Measurements from ENCODE around the gene PROM1.

Gene PROM1

DNA sequence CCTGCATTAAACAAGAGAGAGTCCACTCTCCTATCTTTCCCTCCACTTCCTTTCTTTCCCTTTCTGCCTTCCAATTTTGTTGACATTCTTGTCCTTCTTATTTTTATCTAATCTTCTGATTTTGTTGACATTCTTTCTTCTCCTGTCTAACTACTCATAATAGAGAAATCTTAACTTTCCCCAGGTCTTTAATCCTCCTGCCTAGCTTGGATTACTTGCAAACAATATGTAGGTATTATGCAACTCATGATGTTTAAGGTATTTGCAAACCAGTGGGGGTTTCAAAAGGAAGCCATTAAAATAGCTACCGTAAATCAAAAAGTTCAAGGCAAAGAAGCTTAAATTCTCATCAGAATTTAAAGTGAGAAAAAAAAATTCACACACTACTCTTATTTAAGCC is 53.9 kb downstream of the PROM1 start:
- DNase-seq (ENCODE audit: low read depth, low spot score) = no peak
- H3K27ac ChIP-seq = no peak overlapping the region

DNA sequence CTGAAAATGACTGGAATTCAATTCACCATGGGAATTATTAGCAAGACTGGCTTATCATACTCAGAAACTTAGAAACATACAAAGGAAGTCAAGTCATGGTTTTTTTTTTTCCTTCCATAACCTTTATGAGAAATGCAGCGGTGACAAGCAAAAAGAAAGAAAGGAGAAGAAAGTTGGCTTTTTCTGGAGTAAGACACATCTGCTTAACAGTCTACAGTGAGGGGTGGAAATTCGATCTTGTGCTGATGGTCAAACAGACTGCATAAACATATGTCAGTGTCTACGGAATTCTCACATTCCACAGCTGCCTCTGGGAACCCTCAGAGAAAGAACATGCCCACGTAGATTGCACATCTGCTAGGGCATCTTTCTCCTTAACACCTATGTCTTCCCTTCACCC is 54.6 kb downstream of the PROM1 start:
- no peak for DNase-seq (ENCODE audit: low read depth, low spot score)
- H3K27ac ChIP-seq = no peak overlapping the region

- no peak for DNase-seq (ENCODE audit: low read depth, low spot score)
- no peak overlapping the region for H3K27ac ChIP-seq
Observed at GRCh38 chr4:16027626-16028025, 56.2 kb downstream of the PROM1 start.

GRCh38 chr4:16027114-16027513 is 56.7 kb downstream of the PROM1 start:
- no peak for DNase-seq (ENCODE audit: low read depth, low spot score)

GRCh38 chr4:16026160-16026761 is 57.6 kb downstream of the PROM1 start:
- no peak overlapping the region for H3K27ac ChIP-seq
- DNase-seq (ENCODE audit: low read depth, low spot score) = no peak

More at GRCh38 chr4:16027114-16027513, 56.7 kb downstream of the PROM1 start:
- H3K27ac ChIP-seq = no peak overlapping the region

DNA sequence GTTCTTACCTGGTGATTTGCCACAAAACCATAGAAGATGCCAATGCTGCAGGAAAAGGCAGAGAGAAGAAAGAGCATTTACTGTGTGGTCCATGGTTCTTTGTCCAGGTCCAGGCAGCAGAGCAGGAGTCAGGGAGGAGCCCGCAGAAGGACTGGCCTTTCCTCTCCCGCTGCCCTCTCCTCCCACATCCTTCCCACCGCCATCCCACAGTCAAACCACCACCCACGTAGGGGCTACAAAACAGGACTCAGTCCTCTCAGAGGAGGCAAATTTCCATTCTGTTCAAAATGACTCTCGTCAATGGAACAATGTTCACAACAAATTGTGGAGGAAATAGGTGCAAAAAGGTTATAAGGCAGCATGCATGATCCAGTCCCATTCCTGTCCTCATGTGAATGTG is 58.6 kb downstream of the PROM1 start:
- no peak for DNase-seq (ENCODE audit: low read depth, low spot score)
- H3K27ac ChIP-seq = no peak overlapping the region

DNA sequence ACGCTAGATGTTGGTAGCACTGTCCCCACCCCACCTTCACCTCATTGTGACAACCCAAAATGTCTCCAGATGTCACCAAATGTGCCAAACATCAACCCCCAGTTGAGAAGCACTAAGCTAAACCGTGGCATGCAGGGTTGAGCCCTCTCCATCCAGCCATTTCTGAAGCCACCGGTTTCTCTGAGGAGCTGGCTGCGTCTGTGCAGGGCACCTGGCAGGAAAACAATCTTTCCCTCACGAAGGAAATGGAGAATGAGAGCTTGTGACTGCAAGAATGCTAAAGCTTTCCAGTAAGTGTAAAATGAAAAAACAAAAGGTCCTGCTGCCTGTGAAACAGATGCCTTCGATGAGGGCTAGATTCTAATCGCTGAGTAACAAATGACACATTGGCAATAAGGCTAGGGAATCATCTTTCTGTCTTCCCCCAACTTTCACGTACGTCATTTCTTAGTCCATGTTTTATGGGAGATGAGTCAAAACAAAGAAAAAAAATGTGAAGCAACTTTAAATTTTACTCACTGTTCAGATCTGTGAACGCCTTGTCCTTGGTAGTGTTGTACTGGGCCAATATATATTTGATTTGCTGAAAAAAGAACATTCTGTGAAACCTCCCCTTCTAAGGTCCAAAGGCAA is 59.9 kb downstream of the PROM1 start:
- no peak for DNase-seq (ENCODE audit: low read depth, low spot score)
- no peak overlapping the region for H3K27ac ChIP-seq

- no peak overlapping the region for H3K27ac ChIP-seq
- DNase-seq (ENCODE audit: low read depth, low spot score) = no peak
Observed at GRCh38 chr4:16021804-16022560, 61.8 kb downstream of the PROM1 start.

GRCh38 chr4:16019649-16020048 is 64.2 kb downstream of the PROM1 start:
- no peak for DNase-seq (ENCODE audit: low read depth, low spot score)
- no peak overlapping the region for H3K27ac ChIP-seq

GRCh38 chr4:16018841-16019240 is 65.0 kb downstream of the PROM1 start:
- no peak for DNase-seq (ENCODE audit: low read depth, low spot score)
- no peak overlapping the region for H3K27ac ChIP-seq

GRCh38 chr4:16018061-16018676 is 65.7 kb downstream of the PROM1 start:
- DNase-seq (ENCODE audit: low read depth, low spot score) = no peak
- no peak overlapping the region for H3K27ac ChIP-seq

GRCh38 chr4:16016536-16016935 is 67.3 kb downstream of the PROM1 start:
- H3K27ac ChIP-seq = no peak overlapping the region

GRCh38 chr4:16011173-16011572 is 72.7 kb downstream of the PROM1 start:
- H3K27ac ChIP-seq = no peak overlapping the region
- DNase-seq (ENCODE audit: low read depth, low spot score) = no peak

More at GRCh38 chr4:16016536-16016935, 67.3 kb downstream of the PROM1 start:
- DNase-seq (ENCODE audit: low read depth, low spot score) = no peak

- no peak overlapping the region for H3K27ac ChIP-seq
- DNase-seq (ENCODE audit: low read depth, low spot score) = no peak
Observed at GRCh38 chr4:16009153-16009552, 74.7 kb downstream of the PROM1 start.

DNA sequence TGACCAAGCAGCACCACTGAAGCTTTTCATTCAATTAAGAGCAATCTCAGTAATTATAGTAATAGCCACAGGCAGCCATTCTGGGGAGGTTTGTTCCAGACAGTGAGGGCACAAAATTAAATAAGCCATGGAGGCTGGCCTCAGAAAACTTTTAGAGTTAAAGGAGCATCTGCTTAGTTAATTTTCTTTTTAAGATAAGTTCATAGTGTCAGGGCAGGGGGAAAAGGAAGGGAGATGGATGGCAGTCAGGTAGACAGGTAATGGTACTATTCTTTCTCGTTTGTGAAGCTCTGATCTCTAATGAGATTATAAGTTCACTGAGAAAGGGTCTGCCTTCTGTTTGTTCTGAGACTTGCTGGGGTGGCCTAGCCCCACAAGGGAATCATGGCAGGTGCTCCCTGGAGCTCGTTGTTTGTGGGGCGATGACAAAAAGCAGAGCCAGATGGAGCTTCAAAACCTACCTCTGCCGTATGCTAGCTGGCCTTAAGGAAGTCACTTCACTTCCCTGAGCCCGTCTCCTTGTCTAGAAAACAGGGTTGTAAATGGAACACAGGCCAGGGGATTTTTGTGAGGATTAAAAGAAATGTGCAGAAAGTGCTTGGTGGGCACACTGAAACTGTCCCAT is 76.2 kb downstream of the PROM1 start:
- H3K27ac ChIP-seq = no peak overlapping the region
- no peak for DNase-seq (ENCODE audit: low read depth, low spot score)

GRCh38 chr4:16006771-16007446 is 76.9 kb downstream of the PROM1 start:
- no peak for DNase-seq (ENCODE audit: low read depth, low spot score)
- H3K27ac ChIP-seq = no peak overlapping the region

DNA sequence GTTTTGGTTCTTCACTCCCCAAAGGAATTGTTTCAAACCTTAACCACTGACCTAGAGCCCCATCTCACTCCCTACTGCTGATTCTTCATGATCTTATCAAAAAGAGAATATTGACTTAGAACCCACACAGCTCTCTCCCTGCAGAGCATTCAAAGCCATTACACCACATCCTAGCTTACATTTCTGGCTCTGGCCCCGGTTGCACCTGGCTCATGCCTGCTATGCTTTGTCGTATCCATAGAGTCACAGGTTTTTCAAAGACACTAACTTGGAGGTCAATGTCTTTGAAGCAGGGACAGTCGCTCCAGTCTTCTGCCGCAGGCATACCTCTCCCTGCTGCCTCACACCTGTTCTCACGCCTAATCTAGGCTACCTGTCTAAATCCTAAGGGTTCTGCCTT is 78.1 kb downstream of the PROM1 start:
- no peak overlapping the region for H3K27ac ChIP-seq
- DNase-seq (ENCODE audit: low read depth, low spot score) = no peak

- DNase-seq (ENCODE audit: low read depth, low spot score) = peak; percentile 14
- no peak overlapping the region for H3K27ac ChIP-seq
Observed at GRCh38 chr4:16001484-16001858, 82.4 kb downstream of the PROM1 start.

GRCh38 chr4:16000708-16001483 is 82.9 kb downstream of the PROM1 start:
- DNase-seq (ENCODE audit: low read depth, low spot score) = no peak
- H3K27ac ChIP-seq = no peak overlapping the region

All from epithelial cell of prostate (primary cell).